MCF 10A (cell line): ENCODE results near the gene RERGL. TPM values are rescaled to one million over a fixed set of nuclear protein-coding genes. Genes with fewer than 3 reads are reported as not detected.
"Not testable (repeated sequence)": the region's sequence is repeated elsewhere in the genome, so short reads cannot be mapped to it uniquely, and the experiment has no call there.

Experiments used
- BruUV-seq: library from RNA; stranded (reverse); fragments of 400-500 nt; replicated peaks from 2 replicates; lab custom pipeline; 2021; lab: Mats Ljungman, UMichigan
- CTCF ChIA-PET: fragments of 300-600 bp; sonication (Branson Sonifier 250); formaldehyde crosslinking; extraction: SDS; loops from one replicate; lab custom pipeline; 2021; ENCODE audit warnings: antibody characterized with exemption, inconsistent platforms; lab: Yijun Ruan, JAX
- POLR2A ChIA-PET: fragments of 300-600, 350-650 bp; sonication (Branson Sonifier 250); formaldehyde crosslinking; extraction: SDS; loops from one replicate; lab custom pipeline; 2020; ENCODE audit warnings: antibody characterized with exemption, inconsistent platforms; lab: Yijun Ruan, JAX
- DNase-seq: peaks from one replicate; pipeline ENCODE4 v3.0.0-alpha.2; 2018; ENCODE audit not compliant: unreplicated experiment
- H3K27ac Mint-ChIP-seq: one replicate; pipeline ENCODE4 v1.8.0; 2022; ENCODE audit warnings: mild to moderate bottlenecking, low read depth, mixed read lengths; ENCODE audit not compliant: unreplicated experiment
- H3K27me3 Mint-ChIP-seq: one replicate; pipeline ENCODE4 v1.8.0; 2022; ENCODE audit warnings: mixed read lengths; ENCODE audit not compliant: insufficient read depth, unreplicated experiment
- H3K36me3 Mint-ChIP-seq: one replicate; pipeline ENCODE4 v1.8.0; 2022; ENCODE audit warnings: mild to moderate bottlenecking, moderate library complexity, mixed read lengths; ENCODE audit not compliant: insufficient read depth, unreplicated experiment
- H3K4me1 Mint-ChIP-seq: one replicate; pipeline ENCODE4 v1.8.0; 2022; ENCODE audit warnings: mixed read lengths; ENCODE audit not compliant: insufficient read depth, unreplicated experiment
- H3K4me3 Mint-ChIP-seq: one replicate; pipeline ENCODE4 v1.8.0; 2022; ENCODE audit warnings: mild to moderate bottlenecking, moderate library complexity, mixed read lengths; ENCODE audit not compliant: unreplicated experiment
- H3K9me3 Mint-ChIP-seq: one replicate; pipeline ENCODE4 v1.8.0; 2022; ENCODE audit warnings: mixed read lengths; ENCODE audit not compliant: unreplicated experiment
- CTCF ChIP-seq: fragments of 200-600 bp; IDR thresholded peaks from one replicate; pipeline ENCODE4 v1.8.0; 2022; ENCODE audit warnings: antibody characterized with exemption, mild to moderate bottlenecking; ENCODE audit not compliant: unreplicated experiment
- intact Hi-C: fragments of 100-400 bp; cut with micrococcal nuclease; formaldehyde crosslinking; loops from 2 replicates; pipeline ENCODE4 v1.14.1; 2022
- total RNA-seq: library from RNA; stranded (reverse); gene quantifications from 2 replicates; pipeline ENCODE4 v1.2.3, GENCODE V29; 2022

Gene RERGL
- total RNA-seq, 1 experiment from 2014 or later = 0.37 TPM

GRCh38 chr12:18045446-18045992 is 44.5 kb downstream of the RERGL start:
- intact Hi-C loops = no loop called here
- POLR2A ChIA-PET = no interaction called here
- CTCF ChIA-PET = no interaction called here

GRCh38 chr12:18040060-18040742 is 49.8 kb downstream of the RERGL start:
- H3K9me3 Mint-ChIP-seq, POLR2A ChIA-PET, BruUV-seq, H3K27ac Mint-ChIP-seq, H3K4me3 Mint-ChIP-seq, H3K4me1 Mint-ChIP-seq, DNase-seq, intact Hi-C loops, H3K36me3 Mint-ChIP-seq: not testable (repeated sequence)
- CTCF ChIA-PET = interaction anchor here (0.7 kb wide), 1 partner anchor 278 kb away, joined by 4 read pairs; no protein-coding TSS in a partner anchor
- peaks cover 36% of the 10 kb centered on the region for H3K27me3 Mint-ChIP-seq

More at GRCh38 chr12:18045446-18045992, 44.5 kb downstream of the RERGL start:
- H3K36me3 Mint-ChIP-seq = no peaks in the 10 kb centered on the region
- no peak overlapping the region for H3K4me3 Mint-ChIP-seq
- H3K27ac Mint-ChIP-seq = no peak overlapping the region
- H3K27me3 Mint-ChIP-seq = peaks cover 25% of the 10 kb centered on the region
- DNase-seq = no peak
- no peaks in the 10 kb centered on the region for H3K9me3 Mint-ChIP-seq
- TF ChIP-seq CTCF = no peak
- no TSS peak for BruUV-seq
- H3K4me1 Mint-ChIP-seq = no peaks in the 10 kb centered on the region

Other genes starting within 250 kb of the RERGL start
- gene PIK3C2G, start 171.3 kb upstream of the RERGL start, total RNA-seq = 10.6 and 15.0 TPM in 2 replicates